ENCODE measurements around the gene CIRBP.

CIRBP gene

GRCh38 chr19:1235625-1236538 lies 33.2 kb upstream of the CIRBP start:
- peak overlapping the region; percentile 46 for H3K4me3 ChIP-seq (ENCODE audit: control insufficient read depth, low read depth, low read length)
- no peak for DNase-seq (ENCODE audit: low read depth)
- no peak for TF ChIP-seq CTCF (IDR thresholded peaks at IDR 0.05; ENCODE audit: control insufficient read depth, insufficient read depth, low read depth, low read length, missing control alignments)

GRCh38 chr19:1236576-1236975 lies 32.6 kb upstream of the CIRBP start:
- DNase-seq (ENCODE audit: low read depth) = no peak
- H3K4me3 ChIP-seq (ENCODE audit: control insufficient read depth, low read depth, low read length) = peak overlapping the region; percentile 88
- TF ChIP-seq CTCF (IDR thresholded peaks at IDR 0.05; ENCODE audit: control insufficient read depth, insufficient read depth, low read depth, low read length, missing control alignments) = no peak

GRCh38 chr19:1237027-1237659 lies 32.0 kb upstream of the CIRBP start:
- no peak for TF ChIP-seq CTCF (IDR thresholded peaks at IDR 0.05; ENCODE audit: control insufficient read depth, insufficient read depth, low read depth, low read length, missing control alignments)
- DNase-seq (ENCODE audit: low read depth) = no peak
- H3K4me3 ChIP-seq (ENCODE audit: control insufficient read depth, low read depth, low read length) = peak overlapping the region; percentile 88

GRCh38 chr19:1237754-1238368 lies 31.3 kb upstream of the CIRBP start, which contains the start of gene CBARP:
Gene CBARP (minus strand): TSS chr19:1238005. CDS start chr19:1236100, 1,905 bp downstream.
- H3K4me3 ChIP-seq (ENCODE audit: control insufficient read depth, low read depth, low read length) = peak within 1 kb of the TSS; percentile 88
- no peak for DNase-seq (ENCODE audit: low read depth)
- no peak for TF ChIP-seq CTCF (IDR thresholded peaks at IDR 0.05; ENCODE audit: control insufficient read depth, insufficient read depth, low read depth, low read length, missing control alignments)

- TF ChIP-seq CTCF (IDR thresholded peaks at IDR 0.05; ENCODE audit: control insufficient read depth, insufficient read depth, low read depth, low read length, missing control alignments) = no peak
- peak overlapping the region; percentile 35 for H3K4me3 ChIP-seq (ENCODE audit: control insufficient read depth, low read depth, low read length)
- no peak for DNase-seq (ENCODE audit: low read depth)
Measured at GRCh38 chr19:1238369-1239303, 30.5 kb upstream of the CIRBP start.

GRCh38 chr19:1239420-1239795 lies 29.7 kb upstream of the CIRBP start:
- H3K4me3 ChIP-seq (ENCODE audit: control insufficient read depth, low read depth, low read length) = no peak overlapping the region
- no peak for DNase-seq (ENCODE audit: low read depth)
- no peak for TF ChIP-seq CTCF (IDR thresholded peaks at IDR 0.05; ENCODE audit: control insufficient read depth, insufficient read depth, low read depth, low read length, missing control alignments)
